Stimulated activated CD8-positive, alpha-beta memory T cell treated with anti-CD3 and anti-CD28 coated beads, Interleukin-4, amount 100 ng/mL, for 1 hour (primary cell): ENCODE data around the gene BMP8B.

Experiments used
- DNase-seq, 2 donors: peaks; one replicate each; pipeline ENCODE4 v3.0.0-alpha.2; 2020; ENCODE audit warnings: low read depth in 2 of 2, low spot score in 1 of 2

BMP8B gene

GRCh38 chr1:39727932-39728317, 60.7 kb downstream of the BMP8B start:
- no peak for DNase-seq

GRCh38 chr1:39727221-39727931, 61.3 kb downstream of the BMP8B start:
- no peak for DNase-seq

DNA sequence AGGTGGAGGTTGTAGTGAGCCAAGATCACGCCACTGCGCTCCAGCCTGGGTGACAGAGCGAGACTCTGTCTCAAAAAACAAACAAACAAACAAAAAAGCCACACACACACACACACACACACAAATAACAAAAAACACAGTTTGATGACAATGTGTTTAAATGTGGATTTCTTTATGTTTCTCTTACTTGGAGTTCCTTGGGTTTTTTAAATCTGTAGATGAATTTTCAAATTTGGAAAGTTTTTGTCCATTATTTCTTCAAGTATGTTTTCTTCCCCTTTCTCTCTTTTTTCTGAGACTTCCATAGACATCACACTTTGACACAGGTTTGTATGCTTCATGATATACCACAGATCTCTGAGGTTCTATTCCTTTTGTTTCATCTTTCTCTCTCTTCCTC, 62.1 kb downstream of the BMP8B start:
- DNase-seq, result no peak

GRCh38 chr1:39722495-39722894, 66.2 kb downstream of the BMP8B start:
- no peak for DNase-seq

DNA sequence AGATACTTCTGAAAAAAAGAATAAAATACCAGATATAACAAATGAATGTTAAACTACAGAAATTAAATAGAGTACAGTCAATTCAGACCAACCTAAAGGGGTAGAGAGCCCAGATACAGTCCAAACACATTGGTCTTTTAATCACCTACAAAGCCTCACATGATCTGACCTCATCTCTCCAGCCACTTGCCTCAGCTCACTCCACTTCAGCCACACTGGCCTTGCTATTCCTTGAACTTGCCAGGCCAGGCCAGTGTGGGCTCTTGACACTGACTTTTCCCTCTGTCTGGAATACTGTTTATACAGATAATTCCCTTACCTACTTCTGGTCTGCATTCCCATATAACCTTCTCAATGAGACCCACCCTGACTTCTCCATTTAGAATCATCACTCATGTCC, 67.0 kb downstream of the BMP8B start:
- no peak for DNase-seq

DNA sequence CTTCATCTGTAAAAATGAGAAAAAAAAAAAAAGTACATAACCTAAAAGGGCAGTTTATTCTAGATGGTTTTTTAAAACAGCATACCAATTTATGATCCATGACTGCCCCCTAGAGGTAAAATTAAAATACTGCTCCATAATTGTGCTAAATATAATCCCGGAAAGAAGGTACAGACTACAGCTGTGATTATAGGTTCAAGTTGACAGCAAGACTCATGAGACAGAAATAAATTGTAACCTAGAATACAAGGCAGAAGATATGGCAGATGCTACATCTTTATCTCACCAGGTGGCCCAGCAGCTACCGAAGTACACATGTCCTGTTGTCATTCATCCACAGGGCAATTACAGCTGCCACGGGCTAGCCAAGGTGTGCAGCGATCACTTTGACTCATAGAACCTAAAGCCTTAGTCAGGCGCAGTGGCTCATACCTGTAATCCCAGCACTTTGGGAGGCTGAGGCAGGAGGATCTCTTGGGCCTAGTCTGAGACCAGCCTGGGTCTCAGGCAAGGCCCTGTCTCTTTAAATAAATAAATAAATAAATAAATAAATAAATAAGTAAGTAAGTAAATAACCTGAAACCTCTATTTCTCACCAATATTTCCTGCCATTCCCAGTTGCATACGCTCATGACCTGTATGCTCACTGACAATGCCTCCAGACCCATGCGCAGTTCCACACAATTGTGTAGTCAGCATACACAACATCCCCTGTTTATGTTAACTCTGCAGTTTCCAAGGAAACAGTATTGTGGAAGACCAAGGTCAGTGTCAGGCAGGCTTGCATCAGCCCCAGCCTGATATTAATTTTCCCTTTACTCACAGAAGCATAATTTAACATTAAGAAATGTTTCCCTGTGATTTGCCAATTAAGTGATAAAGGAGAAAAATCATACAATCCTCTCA, 68.3 kb downstream of the BMP8B start:
- no peak for DNase-seq

- no peak for DNase-seq
Observed at GRCh38 chr1:39717809-39718208, 70.9 kb downstream of the BMP8B start.

DNA sequence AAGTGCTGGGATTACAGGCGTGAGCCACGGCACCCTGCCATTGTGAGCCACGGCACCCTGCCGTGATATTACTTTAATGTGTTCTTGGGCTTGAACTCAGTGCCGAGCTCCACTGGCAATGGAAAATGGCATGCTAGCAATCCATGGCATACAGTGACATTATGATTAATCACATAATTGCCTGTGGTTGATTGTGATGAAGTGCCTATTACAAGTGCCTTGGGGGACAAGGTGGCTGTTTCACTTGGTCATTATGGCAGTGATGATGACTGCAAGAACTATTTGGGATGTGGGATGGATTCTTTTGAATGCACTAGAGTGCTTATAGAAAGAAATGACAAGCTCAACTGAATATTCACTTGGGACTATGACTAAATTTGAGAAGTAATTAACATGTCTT, 75.1 kb downstream of the BMP8B start:
- DNase-seq, result no peak

GRCh38 chr1:39711966-39712340, 76.7 kb downstream of the BMP8B start:
- no peak for DNase-seq

- no peak for DNase-seq
Observed at GRCh38 chr1:39711104-39711965, 77.3 kb downstream of the BMP8B start.

- DNase-seq, result no peak
Observed at GRCh38 chr1:39707506-39707905, 81.2 kb downstream of the BMP8B start.
